HG03159 (cell line): ENCODE results near the gene SDS.
A peak's percentile ranks its signal among the peaks of the same experiment; 100 is the strongest.

ENCODE experiments used
- ATAC-seq: cut with Tn5 transposase; IDR thresholded peaks from one replicate; pipeline ENCODE4 v1.9.1; 2021; ENCODE audit warnings: mild to moderate bottlenecking, moderate library complexity; ENCODE audit not compliant: unreplicated experiment

Gene SDS

GRCh38 chr12:113425960-113426453, 22.3 kb upstream of the SDS start:
- no peak for ATAC-seq

DNA sequence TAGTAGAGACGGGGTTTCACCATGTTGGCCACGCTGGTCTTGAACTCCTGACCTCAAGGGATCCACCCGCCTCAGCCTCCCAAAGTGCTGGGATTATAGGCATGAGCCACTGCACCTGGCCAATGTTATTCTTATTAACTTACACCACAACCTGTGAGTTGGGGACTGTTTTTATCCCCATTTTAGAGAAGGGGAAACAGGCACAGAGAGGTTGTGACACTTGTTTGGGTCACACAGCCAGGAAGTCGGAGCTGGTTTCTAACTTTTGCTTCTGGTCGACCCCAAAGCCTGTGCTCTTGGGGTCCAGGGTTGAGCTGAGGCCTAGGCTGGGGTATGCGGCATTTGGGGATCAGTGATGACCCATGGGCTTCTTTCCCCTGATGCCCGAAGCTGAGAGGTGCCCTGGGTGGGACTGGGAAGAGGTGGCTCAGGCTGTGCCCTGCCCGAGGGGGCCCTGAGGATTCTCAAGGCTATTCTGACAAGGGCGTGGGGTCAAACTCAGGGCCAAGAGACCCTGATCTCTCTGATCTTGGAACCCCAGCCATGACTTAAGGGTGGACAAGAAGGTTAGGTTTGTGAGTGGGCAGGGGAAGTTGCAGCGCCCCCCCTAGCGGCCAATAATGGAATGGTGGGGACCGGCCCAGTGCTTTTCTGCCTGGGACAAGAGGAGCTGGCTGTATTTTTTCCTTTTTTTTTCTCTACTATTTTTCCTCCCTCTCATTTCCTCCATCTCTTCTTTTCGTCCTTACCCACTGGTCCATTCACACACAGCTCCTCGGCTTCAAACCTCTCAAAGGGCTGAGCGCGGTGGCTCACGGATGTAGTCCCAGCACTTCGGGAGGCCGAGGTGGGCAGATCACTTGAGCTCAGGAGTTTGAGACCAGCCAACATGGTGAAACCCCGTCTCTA, 21.5 kb upstream of the SDS start:
- no peak for ATAC-seq

DNA sequence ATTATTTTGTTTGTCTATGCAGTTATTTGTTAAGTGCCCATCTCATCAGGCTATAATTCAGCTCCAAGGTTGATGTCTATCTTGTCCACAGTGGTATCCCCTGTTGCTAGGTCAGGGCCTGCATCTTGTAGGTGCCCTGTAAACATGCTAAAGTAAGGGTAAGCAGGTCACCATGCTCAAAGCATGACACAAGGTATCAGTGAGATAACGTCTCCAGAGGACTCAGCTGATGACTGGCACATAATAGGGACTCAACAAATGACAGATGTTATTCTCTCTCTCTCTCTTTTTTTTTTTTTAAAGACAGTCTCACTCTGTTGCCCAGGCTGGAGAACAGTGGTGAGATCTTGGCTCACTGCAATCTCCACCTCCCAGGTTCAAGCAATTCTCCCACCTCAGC, 20.8 kb upstream of the SDS start:
- no peak for ATAC-seq

DNA sequence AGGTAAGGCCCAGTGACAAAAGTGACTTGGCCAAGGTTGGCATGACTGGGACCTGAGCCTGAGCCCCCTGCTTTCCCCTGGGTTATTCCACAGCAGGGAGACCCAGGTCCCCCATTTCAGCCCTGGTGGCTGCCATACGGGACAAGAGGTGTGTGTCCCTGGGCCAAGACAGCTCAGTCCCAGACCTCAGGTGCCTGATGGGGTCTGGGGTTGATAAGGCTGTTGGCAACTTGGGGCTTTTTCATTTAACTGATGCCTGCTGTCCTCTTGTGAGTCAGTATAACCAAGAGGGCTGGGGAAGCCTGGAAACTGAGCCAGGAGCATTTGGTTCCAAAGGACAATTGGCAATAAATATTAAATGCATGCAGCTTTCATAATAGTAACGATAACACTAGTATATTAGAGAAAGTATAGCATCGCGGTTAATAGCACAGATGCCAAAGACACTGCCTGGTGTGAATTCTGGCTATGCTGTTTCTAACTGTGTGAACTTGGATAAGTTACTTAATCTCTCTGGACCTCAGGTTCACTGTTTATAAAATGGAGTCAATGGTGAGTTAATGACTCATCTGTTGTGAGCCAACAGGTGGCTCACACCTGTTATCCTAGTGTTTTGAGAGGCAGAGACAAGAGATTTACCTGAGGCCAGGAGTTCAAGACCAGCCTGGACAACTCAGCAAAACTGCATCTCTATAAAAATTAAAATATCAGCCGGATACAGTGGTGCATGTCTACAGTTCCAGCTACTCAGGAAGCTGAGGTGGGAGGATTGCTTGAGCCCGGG, 19.4 kb upstream of the SDS start:
- ATAC-seq: no peak

DNA sequence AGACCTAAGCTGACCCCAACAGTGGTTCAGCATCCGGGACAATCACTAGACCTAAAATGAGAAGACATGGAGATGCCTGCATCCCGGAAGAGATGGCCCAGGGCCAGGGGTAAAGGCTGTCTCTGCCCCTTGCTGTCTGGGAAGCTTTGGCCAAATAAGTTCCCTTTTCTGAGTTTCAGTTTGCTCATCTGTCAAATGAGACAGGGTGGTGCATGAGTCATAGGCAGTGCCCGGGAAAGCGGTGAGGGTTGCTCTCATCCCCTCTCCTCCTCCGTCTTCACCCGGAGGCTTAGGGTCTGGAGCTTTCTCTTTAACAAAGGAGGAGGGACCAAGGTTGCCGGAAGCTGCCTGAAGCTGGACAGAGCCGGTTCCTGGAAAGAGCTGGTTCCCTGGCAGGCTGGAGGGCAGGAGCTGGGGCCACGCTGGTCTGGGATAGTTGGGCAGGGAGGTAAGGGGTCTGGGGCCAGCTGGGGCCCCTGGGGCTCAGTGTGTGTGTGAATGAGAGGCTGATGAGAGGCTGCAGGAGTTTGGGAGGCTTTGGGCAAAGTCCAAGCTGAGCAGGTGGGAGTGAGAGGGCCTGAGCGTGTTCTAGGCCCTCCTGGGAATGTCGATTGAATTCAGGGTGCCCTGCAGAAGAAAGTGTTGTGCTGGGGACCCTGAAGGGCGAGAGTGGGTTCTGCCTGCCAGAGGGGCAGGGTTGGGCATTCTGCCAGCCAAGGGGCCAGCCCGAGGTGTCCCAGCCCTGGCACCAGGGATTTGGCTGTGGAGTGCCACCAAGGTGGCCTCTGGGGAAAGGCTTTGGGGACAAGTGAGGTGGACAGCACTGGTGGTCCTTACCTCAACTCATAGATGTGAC, 18.6 kb upstream of the SDS start, which contains the start of gene SDSL:
Gene SDSL (plus strand): TSS at position 351 of the 856 bp plus-strand sequence. CDS start 5,603 bp downstream, outside the sequence.
- peak; percentile 83 for ATAC-seq

- ATAC-seq: no peak
Measured at GRCh38 chr12:113420996-113421595, 17.4 kb upstream of the SDS start.

GRCh38 chr12:113418213-113418879, 14.7 kb upstream of the SDS start:
- no peak for ATAC-seq

- no peak for ATAC-seq
Measured at GRCh38 chr12:113416091-113416754, 12.5 kb upstream of the SDS start.

DNA sequence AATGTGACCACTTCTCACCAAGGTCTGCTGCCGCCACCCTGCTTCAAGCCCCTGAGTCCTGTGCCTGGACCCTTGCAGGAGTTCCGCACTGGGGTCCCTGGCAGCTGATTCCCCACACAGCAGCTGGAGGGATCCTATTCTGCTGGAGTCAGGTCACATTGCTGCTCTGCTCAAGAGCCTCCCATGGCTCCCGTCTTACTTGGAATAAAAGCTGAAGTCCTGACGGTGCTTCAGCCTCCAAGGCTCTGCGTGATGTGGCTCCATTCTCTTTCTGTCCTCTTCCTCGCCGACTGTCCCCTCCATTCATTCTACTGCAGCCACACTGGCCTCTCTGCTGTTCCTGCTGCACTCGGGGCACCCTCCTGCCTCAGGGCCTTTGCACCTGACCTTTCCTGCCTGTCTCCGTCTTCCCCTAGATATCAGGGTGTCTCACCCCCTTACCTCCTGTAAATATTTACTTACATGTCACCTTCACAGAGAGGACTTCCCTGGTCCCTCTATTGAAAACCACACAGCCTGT, 10.9 kb upstream of the SDS start:
- no peak for ATAC-seq

- ATAC-seq: no peak
Measured at GRCh38 chr12:113413488-113413939, 9.8 kb upstream of the SDS start.

DNA sequence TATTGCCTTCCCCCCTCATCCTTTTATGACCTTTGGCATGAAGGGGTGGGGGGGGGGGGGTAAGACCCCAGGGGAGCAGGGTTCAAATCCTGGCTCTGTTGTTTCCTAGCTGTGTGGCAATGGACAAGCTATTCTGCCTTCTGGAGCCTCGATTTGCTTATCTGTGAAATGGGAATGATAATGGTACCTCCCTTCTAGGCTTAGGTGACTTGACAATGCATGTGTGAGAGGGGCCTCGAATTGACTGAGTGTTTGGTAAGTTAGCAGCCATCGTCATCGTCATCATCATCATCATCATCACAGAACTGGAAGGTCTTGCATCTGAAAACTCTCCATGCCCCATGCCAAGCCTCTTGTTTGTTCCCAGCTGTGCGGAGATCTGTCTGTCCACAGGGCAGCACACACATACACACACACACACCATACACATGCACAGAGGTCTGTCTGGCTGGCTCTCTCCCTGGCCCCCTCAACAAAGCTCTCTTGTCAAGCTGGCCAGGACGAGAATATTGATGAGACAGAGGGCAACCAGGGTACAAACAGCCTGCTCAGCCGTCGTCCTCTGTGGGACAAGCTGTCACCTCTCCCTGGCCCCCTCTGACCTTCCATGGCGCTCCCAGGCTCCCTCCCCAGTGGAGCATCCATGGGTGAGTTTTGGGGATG, 5.9 kb upstream of the SDS start:
- ATAC-seq: no peak

- ATAC-seq: no peak
Measured at GRCh38 chr12:113408756-113409298, 5.1 kb upstream of the SDS start.

GRCh38 chr12:113407931-113408600, 4.4 kb upstream of the SDS start:
- no peak for ATAC-seq

- ATAC-seq: no peak
Measured at GRCh38 chr12:113405694-113406093, 2.0 kb upstream of the SDS start.

GRCh38 chr12:113402586-113403260, 964 bp downstream of the SDS start:
- no peak for ATAC-seq

- ATAC-seq: no peak
Measured at GRCh38 chr12:113401066-113402000, 2.4 kb downstream of the SDS start.
